Fibroblast of mammary gland (primary cell): Measurements from ENCODE around the gene RAB36.

Source experiments
- DNase-seq: peaks from one replicate; pipeline ENCODE4 v3.0.0-alpha.2; 2010; ENCODE audit warnings: low read depth
- H3K4me3 ChIP-seq: 2 replicates; pipeline ENCODE4 v1.5.1; 2011; ENCODE audit warnings: low read depth, mild to moderate bottlenecking, low read length, moderate library complexity; ENCODE audit not compliant: control insufficient read depth
- CTCF ChIP-seq: conservative IDR thresholded peaks from 2 replicates; pipeline ENCODE4 v1.5.1; 2011; ENCODE audit warnings: low read depth, low read length, inconsistent platforms; ENCODE audit not compliant: control insufficient read depth, insufficient read depth

Gene RAB36

GRCh38 chr22:23199159-23199558, 53.9 kb downstream of the RAB36 start:
- no peak for TF ChIP-seq CTCF
- DNase-seq = no peak
- H3K4me3 ChIP-seq = no peak overlapping the region

DNA sequence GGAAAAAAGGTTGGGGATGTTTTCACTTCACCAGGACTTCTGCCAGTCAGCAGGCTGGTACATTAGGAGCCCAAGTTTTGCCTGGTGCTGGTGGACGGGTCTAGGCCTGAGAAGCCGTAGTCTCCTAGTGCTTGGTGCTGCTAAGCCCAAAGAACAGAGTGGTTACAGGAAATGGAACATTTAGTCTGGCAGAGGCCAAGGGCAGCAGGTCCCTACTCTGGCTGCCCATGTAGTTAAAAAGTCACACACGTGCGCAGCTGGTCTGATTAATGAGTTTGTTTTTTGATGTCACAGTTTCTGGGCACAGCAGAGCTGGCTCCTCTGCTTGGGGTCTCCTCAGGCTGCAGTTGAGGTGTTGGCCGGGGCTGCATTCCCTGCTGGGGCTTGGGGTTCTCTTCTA, 55.6 kb downstream of the RAB36 start:
- no peak for DNase-seq
- H3K4me3 ChIP-seq = no peak overlapping the region
- no peak for TF ChIP-seq CTCF

GRCh38 chr22:23202812-23203451, 57.7 kb downstream of the RAB36 start:
- DNase-seq = no peak
- H3K4me3 ChIP-seq = no peak overlapping the region
- TF ChIP-seq CTCF = no peak

- no peak for TF ChIP-seq CTCF
- no peak overlapping the region for H3K4me3 ChIP-seq
- DNase-seq = no peak
These were observed 58.3 kb downstream of the RAB36 start for GRCh38 chr22:23203452-23204124.

- no peak for TF ChIP-seq CTCF
- DNase-seq = no peak
- H3K4me3 ChIP-seq = no peak overlapping the region
These were observed 58.8 kb downstream of the RAB36 start for GRCh38 chr22:23204125-23204488.

GRCh38 chr22:23204541-23205157, 59.4 kb downstream of the RAB36 start:
- TF ChIP-seq CTCF = no peak
- H3K4me3 ChIP-seq = no peak overlapping the region
- peak; percentile 18 for DNase-seq
